Mesenteric fat pad (tissue), 1 donor: ENCODE results near the gene RBBP4. TPM values are rescaled to one million over a fixed set of nuclear protein-coding genes. Genes with fewer than 3 reads are reported as not detected.
"Not testable (repeated sequence)": the region's sequence is repeated elsewhere in the genome, so short reads cannot be mapped to it uniquely, and the experiment has no call there.

Source experiments
- DNase-seq: peaks from one replicate; pipeline ENCODE4 v3.0.0-alpha.2; 2020; ENCODE audit warnings: low spot score
- total RNA-seq: library from RNA; stranded (reverse); fragmentation: NEBNext Ultra II Directional; extraction: Animal tissue kit (Norgen Biotek cat#: 25700); gene quantifications from one replicate; pipeline ENCODE4 v1.2.1, GENCODE V29; 2021
- donor health status: DM: yes; HTN: yes; CAD: no.

Gene RBBP4
- total RNA-seq, 1 donor from 2014 or later, result 95.2 TPM

- no peak for DNase-seq
Observed at GRCh38 chr1:32685498-32685897, 34.5 kb downstream of the RBBP4 start.

- DNase-seq, result no peak
Observed at GRCh38 chr1:32686387-32686786, 35.4 kb downstream of the RBBP4 start.

- DNase-seq, result no peak
Observed at GRCh38 chr1:32693455-32694174, 42.6 kb downstream of the RBBP4 start.

DNA sequence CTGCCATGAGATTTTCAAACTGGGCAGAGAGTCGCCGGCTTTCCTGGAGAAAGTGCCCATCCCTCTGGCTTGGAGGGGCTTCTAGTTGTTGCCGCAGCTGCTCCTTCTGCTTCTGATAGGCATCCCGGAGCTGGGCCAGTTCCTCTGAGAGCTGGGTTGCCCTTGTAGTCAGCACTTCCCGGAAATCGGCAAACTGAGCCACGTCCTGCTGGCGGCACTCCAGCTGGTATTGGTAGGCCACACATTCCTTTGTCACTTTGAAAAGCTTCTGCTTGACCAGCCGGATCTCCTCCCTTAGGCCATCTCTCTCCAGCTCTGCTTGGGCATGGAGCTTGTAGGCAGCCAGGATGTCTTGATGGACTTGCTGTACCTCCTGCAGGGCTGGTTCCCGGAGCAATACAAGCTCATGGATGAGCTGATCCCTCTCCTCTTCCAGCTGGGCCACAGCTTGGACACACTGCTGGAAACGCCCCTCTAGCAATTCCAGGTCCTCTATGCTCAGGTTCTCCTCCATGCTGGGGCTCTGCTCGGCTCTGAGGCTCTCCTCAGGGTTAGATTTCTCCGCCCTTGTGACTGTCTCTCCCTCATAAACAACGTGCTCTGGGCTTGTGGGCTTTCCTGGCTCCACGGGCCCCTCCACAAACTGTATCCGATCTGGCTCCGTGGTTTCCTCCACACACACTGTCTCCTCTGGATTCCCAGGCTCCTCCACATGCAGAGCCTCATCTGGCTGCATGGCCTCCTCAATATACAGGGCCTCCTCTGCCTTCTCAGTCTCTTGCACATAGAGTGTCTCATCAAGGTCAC lies 44.3 kb downstream of the RBBP4 start:
- DNase-seq, result no peak

- DNase-seq, result no peak
Observed at GRCh38 chr1:32696041-32696440, 45.0 kb downstream of the RBBP4 start.

DNA sequence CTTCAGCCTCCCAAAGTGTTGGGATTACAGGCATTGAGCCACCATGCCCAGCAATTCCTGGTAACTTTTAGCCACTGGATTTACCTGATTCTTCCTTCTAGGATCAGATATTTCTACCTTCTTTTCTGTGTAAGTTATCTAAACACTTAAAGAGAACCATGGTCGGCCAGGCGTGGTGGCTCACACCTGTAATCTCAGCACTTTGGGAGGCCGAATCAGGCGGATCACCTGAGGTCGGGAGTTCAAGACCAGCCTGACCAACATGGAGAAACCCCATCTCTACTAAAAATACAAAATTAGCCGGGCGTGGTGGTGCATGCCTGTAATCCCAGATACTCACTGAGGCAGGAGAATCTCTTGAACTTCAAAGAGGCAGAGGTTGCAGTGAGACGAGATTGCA lies 46.0 kb downstream of the RBBP4 start:
- not testable (repeated sequence) for DNase-seq

GRCh38 chr1:32701421-32701911 lies 50.5 kb downstream of the RBBP4 start:
- DNase-seq, result no peak

- DNase-seq, result no peak
Observed at GRCh38 chr1:32701951-32702598, 51.1 kb downstream of the RBBP4 start.

DNA sequence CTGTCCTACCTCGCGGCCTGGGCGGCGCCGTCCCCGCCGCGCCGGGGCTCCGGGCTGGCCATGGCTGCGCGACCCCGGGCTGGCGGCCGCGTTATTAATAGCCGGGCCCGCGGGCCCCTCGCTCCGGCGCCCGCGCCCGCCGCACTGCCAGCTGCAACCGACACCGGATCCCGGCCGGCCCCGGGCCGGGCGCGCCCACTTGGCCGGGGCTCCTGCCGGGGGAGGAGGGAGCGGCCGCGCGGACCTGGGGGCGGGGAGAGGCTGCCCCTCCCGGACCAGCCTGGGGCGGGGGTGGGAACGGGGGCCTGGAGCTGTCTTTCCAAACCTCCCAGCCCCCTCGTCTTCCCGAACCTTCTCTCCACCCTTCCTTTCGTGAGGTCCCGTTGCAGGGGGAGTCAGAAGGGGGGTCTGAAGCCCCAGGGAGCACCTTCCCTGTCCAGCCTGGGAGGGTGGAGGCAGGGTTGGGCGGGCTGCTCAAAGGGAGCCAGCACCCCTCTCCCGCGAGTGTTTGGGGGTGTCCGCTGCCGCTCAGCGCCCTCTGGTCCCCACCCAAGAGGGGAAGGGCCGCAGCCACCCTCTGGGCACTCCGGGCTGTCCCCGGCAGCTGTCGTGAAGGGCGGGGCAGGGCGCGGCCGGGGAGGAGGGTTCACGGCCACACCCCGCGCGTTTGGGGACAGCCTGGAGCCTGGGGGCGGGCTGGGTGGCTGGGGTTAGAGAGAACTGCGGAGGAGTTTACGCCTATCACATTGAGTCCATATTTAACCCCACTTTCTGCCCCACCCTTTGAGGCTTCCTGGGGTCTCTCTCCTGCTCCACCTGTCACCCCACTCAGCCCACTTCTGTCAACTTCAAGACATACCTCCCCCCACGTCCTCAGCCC lies 51.8 kb downstream of the RBBP4 start, which contains the start of gene SYNC:
Gene SYNC (minus strand): TSS at position 172 of the 880 bp plus-strand sequence. CDS start 110 bp downstream, at position 62.
- DNase-seq, result no peak

DNA sequence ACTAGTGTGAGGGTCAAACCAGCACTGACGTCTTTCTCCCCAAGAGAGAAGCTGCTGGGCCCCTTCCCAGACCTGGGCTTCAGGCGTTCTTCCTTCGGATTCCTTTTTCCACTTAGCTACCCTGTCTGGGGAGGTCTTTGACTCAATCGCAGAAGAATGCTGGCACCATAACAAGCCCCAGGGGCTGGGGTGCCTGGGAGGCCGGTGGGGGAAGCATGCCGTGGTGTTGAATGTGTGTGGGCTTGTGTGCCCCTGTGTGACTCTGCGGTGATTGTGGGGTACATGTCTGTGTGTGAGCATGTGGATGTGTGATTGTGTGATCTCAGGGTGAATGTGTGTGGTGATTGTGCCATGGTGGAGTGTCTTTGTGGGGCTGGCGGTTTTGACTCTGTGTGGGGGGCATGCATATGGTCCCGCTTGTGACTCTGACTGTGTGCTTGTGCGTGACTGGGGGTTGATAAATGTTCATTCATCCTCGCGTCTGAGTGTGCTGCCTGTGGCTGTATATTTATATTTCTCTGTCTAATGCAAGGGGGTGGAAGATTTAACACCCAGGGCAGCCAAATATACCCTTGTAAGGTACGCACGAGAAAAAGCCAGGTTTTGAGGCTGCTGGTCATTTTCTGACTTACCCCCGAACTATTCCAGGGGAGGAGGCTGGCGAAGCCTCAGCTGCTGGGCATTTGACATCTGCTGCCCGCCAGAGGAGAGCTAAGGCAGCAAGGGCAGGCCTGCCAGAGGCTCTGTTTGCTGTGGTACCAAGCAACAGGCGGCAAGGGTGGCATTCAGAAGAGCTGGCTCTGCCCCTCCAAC lies 52.7 kb downstream of the RBBP4 start:
- DNase-seq, result no peak

- no peak for DNase-seq
Observed at GRCh38 chr1:32705516-32705915, 54.5 kb downstream of the RBBP4 start.

GRCh38 chr1:32706491-32706890 lies 55.5 kb downstream of the RBBP4 start:
- DNase-seq, result no peak

DNA sequence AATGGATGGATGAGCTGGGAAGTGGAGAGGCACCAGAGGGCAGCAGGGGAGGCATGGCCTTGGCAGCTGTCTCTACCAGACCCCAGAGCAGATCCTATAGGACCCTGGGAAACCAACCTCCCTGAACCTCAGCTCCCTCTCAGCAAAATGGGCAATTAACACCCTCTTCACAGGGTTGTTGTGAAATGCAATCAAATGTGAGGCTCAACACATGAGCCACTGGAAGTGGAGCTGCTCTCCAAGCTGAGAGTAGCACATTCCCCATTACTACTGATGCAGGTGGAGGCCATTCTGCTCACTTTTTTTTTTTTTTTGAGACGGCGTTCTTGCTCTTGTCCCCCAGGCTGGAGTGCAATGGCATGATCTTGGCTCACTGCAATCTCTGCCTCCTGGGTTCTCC lies 58.1 kb downstream of the RBBP4 start:
- no peak for DNase-seq

DNA sequence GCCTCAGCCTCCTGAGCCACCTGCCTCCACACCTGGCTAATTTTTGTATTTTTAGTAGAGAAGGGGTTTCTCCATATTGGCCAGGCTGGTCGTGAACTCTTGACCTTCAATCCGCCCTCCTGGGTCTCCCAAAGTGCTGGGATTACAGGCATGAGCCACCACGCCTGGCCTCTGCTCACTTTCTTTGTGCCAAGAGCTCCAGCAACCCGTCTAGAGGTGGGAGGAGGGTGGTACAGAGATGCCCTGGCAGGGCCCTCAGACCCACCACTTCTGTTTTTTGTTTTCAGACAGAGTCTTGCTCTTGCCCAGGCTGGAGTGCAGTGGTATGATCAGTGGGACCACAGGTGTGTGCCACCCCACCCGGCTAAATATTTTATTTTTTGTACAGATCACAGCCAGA lies 58.5 kb downstream of the RBBP4 start:
- no peak for DNase-seq

GRCh38 chr1:32711221-32711620 lies 60.2 kb downstream of the RBBP4 start:
- not testable (repeated sequence) for DNase-seq

DNA sequence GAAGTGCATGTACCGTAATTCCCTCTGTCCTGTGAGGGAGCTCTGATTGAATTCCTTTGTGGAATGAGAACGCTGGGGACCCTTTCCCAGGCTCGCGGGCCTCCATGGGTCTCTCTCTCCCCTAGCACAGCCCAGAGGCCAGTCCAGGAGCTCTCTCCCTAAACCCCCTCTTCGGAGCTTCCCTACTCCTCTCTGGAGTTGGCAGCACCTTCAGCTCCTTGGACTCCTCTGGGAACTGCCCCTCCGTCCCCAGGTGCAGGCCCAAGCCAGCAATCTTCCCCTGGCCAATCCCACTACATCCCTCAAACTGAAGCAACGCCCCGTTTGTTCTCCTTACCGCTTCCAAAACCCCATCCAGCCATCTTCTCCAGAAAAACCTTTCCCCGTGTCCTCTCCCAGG lies 62.1 kb downstream of the RBBP4 start:
- DNase-seq, result no peak

GRCh38 chr1:32714277-32714676 lies 63.3 kb downstream of the RBBP4 start:
- DNase-seq, result no peak

DNA sequence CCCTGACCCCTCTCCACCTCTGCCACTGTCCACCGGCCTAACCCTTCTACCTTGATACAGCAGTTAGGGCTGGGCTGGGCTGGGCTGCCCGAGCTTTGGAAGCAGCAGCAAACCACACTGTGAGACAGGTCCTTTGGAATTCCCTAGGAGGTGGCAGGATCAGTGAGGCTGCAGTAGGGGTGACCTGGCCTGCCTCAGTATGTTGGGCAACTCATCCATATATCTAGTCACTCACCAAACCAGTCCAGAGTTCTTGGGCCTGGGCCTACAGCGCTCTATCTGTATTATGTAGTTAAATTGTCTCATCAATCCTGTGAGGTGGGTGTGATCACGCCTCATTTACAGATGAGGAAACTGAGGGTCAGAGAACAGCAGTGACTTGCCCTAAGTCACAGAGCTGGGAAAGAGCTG lies 64.9 kb downstream of the RBBP4 start:
- DNase-seq, result no peak

DNA sequence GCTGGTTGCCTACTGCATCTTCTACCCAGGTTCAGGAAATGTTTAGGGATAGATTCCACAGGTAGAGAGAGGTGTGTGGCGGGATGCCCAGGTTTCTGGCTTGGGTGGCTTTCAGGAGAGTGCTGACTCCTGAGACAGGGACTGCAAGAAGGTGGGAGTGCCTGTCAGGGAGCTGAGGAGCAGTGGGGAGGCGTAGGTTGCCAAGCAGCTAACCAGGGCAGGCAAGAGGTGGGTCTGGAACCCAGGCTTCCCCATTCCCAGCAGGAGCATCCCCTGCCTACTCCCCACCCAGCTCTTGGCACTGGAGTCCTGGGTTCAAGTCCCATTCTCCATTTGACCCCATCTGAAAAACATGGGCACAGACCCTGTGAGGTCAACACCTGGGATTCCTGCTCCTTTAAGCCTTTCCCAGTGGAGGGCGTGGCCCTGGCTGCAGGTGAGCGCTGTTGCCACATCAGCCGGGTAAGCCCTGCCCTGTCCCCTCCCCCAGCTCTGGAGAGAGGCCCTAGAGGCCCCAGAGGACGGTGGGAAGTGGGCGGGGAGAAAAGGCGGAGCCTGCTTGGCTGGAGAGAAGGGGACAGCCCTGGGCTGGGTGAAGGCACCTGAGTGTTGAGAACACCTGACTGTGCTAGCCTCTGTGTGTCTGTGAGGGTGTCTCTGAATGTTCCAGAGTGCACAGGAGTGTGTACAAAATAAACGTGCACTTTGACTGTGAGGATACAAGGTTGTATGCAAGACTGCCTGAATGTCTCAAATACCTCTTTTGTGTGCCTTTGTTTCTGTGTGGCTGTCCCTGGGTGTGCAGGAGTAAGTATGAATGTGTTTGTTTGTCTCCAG lies 65.5 kb downstream of the RBBP4 start:
- no peak for DNase-seq
